T1000 (cell line): Measurements from ENCODE around the gene FAM163B.

ENCODE experiments used
- DNase-seq: peaks from one replicate; lab custom pipeline; 2025; ENCODE audit warnings: mixed read lengths; lab: John Stamatoyannopoulos, UW

FAM163B gene

GRCh38 chr9:133609311-133610098 lies at the start of gene FAM163B:
TSS of gene FAM163B (minus strand) at chr9:133609389. CDS start at chr9:133580223, 29,166 bp downstream.
- no peak for DNase-seq

GRCh38 chr9:133657120-133657661 lies 48.0 kb upstream of the FAM163B start:
- DNase-seq: no peak

- DNase-seq: no peak
Observed at GRCh38 chr9:133656211-133657119, 47.3 kb upstream of the FAM163B start.

GRCh38 chr9:133655701-133656100 lies 46.5 kb upstream of the FAM163B start:
- no peak for DNase-seq

GRCh38 chr9:133654736-133655657 lies 45.8 kb upstream of the FAM163B start:
- no peak for DNase-seq

GRCh38 chr9:133653638-133654037 lies 44.4 kb upstream of the FAM163B start:
- DNase-seq: no peak

GRCh38 chr9:133650026-133650425 lies 40.8 kb upstream of the FAM163B start:
- DNase-seq: no peak

GRCh38 chr9:133649194-133649593 lies 40.0 kb upstream of the FAM163B start:
- no peak for DNase-seq

GRCh38 chr9:133647765-133648469 lies 38.7 kb upstream of the FAM163B start:
- DNase-seq: no peak

GRCh38 chr9:133647148-133647547 lies 38.0 kb upstream of the FAM163B start:
- DNase-seq: no peak

GRCh38 chr9:133645021-133645765 lies 36.0 kb upstream of the FAM163B start:
- no peak for DNase-seq

GRCh38 chr9:133643978-133644760 lies 35.0 kb upstream of the FAM163B start:
- DNase-seq: no peak

GRCh38 chr9:133643362-133643755 lies 34.2 kb upstream of the FAM163B start:
- DNase-seq: no peak

GRCh38 chr9:133642708-133643361 lies 33.6 kb upstream of the FAM163B start:
- DNase-seq: no peak

- DNase-seq: no peak
Observed at GRCh38 chr9:133641861-133642595, 32.8 kb upstream of the FAM163B start.

GRCh38 chr9:133641396-133641655 lies 32.1 kb upstream of the FAM163B start:
- DNase-seq: no peak

- DNase-seq: no peak
Observed at GRCh38 chr9:133640580-133641395, 31.6 kb upstream of the FAM163B start.

- DNase-seq: no peak
Observed at GRCh38 chr9:133640160-133640559, 31.0 kb upstream of the FAM163B start.
